ENCODE measurements around the gene RB1.

- TF ChIP-seq, protein P1, sequence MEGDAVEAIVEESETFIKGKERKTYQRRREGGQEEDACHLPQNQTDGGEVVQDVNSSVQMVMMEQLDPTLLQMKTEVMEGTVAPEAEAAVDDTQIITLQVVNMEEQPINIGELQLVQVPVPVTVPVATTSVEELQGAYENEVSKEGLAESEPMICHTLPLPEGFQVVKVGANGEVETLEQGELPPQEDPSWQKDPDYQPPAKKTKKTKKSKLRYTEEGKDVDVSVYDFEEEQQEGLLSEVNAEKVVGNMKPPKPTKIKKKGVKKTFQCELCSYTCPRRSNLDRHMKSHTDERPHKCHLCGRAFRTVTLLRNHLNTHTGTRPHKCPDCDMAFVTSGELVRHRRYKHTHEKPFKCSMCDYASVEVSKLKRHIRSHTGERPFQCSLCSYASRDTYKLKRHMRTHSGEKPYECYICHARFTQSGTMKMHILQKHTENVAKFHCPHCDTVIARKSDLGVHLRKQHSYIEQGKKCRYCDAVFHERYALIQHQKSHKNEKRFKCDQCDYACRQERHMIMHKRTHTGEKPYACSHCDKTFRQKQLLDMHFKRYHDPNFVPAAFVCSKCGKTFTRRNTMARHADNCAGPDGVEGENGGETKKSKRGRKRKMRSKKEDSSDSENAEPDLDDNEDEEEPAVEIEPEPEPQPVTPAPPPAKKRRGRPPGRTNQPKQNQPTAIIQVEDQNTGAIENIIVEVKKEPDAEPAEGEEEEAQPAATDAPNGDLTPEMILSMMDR (IDR thresholded peaks at IDR 0.05; ENCODE audit: low read length), result no peak
- TF ChIP-seq EZH2 (IDR thresholded peaks at IDR 0.05; ENCODE audit: borderline replicate concordance, low read length), result no peak
These were observed 126.3 kb downstream of the RB1 start for GRCh38 chr13:48429886-48430285.
